ENCODE data around the gene TMEM212.
"Not testable (repeated sequence)": the region's sequence is repeated elsewhere in the genome, so short reads cannot be mapped to it uniquely, and the experiment has no call there.

The TMEM212 gene

DNA sequence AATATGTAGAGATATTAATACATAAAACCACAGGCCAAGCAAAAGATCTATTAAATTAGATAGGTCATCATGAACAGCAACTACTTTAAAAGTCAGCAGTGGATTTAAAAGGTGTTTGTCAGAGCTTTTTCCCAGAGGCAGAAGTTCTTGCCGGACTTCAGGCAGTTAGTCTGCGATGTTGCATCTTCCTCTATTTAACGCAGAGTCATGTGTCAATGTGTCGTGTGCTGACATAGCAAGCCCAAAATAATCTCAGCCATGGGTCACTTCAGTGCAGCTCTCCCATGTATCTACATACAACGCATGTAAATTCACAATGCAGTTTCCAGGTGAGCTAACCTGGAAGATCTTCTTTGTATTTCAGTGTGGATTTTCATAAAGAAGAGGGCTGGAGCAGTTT lies 8.0 kb upstream of the TMEM212 start:
- no peak for DNase-seq

DNA sequence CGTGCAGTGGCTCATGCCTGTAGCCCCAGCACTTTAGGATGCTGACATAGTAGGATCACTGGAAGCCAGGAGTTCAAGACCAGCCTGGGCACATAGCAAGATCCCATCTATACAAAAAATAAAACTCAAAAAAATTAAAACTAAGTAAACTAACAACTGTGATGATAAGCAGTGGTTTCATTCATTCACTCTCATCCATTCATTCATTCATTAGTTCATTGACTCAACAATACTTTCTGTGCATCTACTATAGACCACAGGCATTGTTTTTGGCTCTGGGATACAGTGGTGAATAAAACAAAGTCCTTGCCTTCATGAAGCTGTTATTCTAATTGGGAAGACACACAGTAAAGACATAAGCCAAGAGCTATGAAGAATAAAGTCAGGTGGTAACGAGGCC lies 7.5 kb upstream of the TMEM212 start:
- no peak for DNase-seq

DNA sequence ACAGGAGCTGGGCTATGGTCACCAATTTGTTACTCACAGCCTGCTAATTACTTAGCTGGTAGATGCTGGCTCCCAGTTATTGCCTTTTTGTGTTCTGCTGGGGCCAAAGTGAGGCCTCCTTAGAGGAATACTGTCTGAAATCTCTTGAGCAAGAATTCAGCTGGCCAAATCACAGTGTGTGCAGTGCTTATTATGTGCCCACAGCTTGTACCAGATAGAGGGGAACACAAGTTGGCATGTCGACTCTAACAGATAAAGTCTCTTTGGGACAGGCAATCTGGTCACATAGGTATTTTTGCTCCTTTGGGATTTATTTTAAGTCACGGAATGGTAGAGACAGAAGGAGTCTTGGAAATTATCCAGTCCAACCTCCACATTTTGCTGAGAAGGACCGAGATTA lies 6.3 kb upstream of the TMEM212 start:
- no peak for DNase-seq

DNA sequence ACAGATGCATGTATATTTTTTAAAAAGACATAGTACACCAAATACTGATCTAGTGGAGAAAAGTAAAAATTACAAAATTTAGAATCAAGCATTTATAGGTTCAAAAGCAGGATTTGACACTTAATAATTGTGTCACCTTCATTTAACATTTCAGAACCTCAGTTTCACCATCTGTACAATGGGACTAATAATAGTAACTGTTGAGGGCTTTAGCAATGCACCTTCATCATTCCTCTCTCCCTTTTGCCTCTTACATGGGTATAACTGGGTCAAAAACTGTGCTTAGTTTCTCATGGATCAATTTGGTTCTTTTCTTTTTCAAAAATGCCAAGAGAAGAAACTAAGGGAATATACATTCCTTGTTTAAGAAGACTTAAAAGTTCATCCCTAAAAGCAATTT lies 5.5 kb upstream of the TMEM212 start:
- no peak for DNase-seq

DNA sequence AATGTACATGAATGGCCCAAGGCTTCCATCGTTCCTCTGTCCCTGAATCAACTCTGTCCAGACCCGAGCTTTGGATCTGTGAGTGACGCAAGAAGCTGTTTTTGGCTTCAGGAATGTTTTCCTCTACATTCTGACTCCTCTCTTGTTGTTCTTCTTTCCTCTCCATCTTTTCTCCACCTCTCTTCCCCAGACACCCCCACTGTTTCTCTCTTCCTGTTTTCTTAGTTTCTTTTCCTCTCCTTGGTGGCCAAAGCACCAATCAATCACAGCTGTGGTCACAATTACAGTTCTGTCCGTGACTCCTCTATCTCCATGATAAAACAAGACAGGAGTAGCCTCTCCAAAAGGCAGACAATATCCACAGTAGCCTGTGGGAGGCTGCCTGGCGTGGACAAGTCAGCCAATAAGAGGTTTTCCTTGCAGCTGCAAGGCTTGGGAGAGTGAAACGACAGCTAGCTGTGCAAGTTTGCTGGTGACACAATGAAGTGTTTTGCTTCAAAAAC lies 4.9 kb upstream of the TMEM212 start:
- DNase-seq, result peak; percentile 59

DNA sequence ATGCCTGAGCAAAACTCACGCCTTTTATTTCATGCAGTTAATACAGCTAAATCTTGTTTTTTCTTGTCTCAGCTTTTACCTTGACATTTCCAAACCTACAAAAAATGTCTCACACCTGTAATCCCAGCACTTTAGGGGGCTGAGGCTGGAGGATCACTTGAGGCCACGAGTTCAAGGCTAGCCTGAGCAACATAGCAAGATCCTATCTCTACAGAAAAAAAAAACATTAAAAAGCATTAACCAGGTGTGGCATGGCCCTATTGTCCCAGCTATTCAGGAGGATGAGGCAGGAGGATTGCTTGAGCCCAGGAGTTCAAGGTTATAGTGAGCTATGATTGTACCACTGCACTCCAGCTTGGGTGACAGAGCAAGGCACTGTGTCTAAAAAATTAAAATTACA lies 3.9 kb upstream of the TMEM212 start:
- no peak for DNase-seq

DNA sequence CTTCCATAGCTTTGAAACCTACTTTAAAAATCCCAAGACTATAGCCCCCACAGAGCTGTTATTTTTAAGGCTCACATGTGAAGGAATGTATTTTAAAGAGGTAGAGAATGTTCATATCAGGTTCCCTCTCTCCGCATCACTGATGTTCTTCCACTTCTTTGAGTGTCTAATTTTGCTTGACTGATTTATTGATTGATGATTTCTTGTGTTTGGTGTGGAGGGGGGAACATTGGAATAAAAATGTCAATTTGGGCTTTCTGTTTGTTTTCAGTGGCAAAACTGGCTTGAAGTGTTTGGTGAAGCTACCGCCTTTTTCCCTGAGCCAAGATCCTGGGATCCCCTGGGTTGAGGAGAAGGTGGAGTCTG lies 2.7 kb upstream of the TMEM212 start:
- no peak for DNase-seq

DNA sequence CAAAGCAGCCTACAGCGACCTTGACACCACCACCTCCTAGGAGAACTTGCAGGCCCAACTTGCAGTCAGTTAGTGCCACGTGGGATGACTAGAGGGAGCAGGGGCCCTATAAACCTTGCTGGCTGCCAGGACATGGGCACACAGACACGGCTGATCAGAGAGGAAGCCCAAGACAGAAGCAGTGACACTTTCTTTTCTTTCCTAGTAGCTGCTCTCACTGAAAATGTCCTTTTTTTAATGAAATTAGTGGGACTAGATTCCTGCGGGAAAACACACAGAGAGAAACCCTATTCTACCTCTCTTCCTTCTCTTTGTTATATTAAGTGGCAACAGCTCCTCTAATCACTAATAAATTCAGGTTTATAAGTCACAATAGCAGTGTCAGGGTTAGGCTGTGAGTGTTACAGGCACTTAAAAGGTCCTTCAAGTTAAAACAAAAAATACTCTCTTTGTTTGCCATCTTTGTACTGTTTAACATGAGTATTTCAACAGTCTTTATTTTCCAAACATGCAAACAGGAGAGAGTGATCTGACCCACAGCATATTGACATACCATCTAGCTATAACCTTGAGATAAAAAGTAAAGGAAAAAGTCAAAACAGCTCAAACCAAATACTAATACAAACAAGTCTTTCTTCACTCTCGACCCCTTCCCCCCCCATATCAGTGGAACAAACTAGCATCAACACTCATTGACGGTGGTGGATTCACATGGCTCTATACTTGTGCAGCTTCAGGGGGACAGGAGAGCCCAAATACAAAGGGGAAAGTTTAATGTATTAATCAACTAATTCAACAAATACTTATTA lies 2.1 kb upstream of the TMEM212 start:
- no peak for DNase-seq

DNA sequence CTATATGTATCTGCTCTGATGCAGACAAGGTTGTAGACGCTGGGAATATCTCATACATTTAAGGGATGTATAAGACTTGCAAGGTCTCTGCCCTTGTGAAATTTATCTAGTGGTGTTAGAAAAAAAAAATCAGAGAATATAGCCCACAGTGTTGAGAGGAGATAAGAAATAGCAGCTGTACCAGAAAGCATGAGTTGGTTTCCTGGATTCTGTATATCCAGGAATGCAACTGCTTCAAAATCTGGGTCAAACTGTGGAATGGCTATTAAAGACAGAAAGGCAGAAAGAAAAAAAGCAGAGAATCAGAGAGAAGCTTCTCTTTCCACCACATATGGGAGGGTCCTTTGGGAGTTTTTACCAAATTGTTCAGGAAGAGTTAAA lies 1.5 kb upstream of the TMEM212 start:
- DNase-seq, result no peak

DNA sequence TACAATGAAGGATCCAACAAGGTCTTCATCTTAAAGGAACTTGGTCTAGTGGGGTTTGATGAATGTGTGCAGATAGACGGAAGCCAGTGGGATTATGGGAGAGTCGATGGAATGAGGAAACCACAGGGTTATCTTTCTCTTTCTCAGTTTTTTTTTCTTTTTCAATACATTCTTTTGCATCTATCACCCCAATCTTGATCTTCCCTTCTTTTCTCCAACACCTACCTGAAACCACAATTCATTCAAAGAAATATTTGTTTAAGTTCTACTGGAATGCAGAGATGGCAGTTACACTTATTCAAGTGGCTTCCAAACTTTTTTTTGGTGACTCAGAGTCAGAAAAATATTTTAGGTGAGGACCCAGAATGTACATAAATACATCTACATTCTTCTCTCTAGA lies 1.7 kb downstream of the TMEM212 start:
- no peak for DNase-seq

DNA sequence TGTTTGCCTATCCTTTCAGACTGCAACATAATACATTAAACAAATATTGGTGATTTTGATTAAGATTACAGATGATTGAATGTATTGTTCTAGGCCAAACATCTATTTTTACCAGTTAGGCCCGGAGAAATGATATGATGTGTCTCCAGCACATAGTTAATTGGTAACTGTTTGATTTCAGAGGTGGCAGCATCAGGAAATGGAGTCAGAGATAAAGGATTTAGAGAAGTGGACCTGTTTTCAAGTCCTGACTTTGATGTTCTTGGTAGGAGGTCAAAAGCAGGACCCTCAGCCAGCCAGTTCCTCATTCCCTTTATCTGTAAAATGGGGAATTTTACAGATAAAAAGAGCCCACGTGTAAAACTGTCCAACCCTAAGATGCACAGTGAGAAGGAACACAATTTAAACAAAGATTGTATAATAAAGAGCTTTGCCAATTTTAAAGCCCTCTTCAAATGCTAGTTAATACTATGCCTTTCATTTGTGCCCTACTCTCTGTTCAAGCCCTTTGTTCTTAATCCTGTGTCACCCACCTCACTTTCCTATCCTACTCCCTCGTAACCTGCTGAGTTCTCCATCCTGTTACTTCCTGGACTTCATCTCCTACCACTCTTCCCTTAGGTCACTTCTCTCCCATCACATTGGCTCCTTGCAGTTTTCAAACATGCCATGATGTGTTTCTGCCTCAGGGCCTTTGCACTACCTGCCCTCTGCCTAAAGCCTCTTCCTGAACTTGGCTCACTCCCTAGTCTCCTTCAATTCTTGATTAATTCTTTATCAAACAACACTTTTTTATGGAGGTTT lies 2.5 kb downstream of the TMEM212 start:
- DNase-seq, result no peak

DNA sequence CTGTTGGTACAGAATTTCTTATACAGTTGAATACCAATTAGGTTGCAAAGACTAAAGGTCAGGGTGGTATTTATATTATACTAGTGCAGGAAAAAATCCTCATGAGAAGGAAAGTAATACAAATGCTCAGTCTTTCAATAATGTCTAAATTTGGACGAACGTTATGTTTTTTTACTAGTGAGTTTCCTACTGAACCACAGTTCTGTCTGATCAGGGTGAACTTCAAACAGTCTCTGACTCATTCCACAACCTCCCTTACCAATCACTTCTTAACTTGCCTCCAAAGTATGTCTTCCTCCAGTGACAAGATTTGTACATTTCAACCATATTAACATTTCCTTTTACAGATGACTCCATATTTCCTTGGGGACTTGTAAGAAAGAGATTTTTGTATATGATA lies 3.4 kb downstream of the TMEM212 start:
- no peak for DNase-seq

DNA sequence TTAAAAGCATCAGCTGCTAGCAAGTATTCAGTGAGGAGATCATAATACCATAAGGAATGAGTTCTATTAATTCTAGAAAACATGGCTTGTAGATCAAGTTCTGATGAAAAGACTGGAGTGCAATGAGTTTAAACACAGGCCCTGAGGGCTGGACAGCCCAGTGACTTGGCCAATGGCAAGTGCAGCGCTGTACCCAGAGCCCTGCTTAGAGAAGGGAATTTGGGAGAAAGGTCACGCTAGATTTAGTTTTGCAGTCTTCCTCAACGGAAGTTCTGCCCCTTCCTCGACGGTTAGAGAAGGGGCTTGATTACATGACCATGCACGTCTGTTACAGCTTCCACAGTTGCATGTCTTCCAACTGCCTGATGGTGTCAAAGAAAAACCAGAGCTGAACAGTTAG lies 4.0 kb downstream of the TMEM212 start:
- DNase-seq, result no peak

DNA sequence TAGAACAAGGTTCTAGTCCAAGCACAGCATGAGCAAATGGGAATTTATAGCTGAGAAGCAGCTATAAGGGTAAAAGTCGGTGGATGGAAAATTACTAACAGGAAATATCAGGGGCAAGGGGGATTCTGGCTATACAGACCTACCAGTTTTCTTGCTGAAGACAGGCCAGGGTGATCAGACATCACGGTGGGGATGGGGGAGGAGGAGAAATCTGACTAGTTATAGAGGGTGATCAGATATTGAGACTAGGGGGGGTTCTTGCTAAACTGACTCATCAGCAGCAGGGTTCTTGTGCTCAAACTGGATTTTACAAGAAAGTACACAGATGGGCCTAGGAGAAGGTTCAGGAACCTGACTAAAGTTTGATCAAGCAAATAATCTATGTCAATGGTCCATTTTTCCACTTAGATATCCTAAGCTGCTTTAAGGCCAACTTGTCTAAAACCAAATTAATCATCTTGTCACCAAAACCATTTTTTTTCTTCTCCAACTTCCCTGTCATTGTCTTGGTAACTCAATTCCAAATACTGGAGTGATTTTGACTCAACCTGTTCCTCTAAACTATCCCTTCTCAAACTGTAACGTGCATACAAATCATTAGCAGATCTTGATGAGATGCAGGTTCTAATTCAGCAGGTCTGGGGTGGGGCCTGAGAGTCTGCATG lies 4.6 kb downstream of the TMEM212 start:
- no peak for DNase-seq

DNA sequence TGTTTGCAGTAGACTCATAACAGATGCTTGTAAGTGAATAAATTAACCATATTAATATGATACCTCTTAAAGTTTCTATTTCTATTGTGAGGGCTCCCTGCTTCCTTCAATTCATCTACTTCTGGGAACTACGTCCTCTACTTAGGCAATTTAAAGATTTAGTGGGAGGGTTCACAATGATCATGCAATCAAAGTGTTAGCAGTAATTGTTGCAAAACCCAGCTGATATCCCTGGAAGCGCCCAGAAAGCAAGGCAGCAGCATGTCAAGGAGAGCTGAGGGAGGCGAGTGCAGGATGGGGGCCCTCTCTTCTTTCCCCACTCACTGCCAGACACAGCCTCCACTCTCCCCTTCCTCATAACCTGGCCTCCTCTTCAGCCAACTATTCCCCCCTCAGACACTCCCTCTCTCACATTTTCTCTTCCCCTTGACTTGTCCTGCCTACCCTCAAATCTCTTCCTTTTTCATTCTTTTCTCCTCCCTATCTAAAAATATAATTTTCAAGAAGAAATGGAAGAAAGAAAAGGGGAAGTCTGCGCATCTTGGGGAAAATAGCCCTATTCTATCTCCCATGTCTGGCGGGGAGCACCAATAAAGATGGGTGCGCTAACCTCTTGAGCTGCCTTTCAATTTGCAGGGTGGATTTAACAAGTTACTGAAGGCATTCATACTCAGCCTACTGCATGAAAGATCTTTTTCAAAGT lies 6.6 kb downstream of the TMEM212 start:
- DNase-seq, result no peak

DNA sequence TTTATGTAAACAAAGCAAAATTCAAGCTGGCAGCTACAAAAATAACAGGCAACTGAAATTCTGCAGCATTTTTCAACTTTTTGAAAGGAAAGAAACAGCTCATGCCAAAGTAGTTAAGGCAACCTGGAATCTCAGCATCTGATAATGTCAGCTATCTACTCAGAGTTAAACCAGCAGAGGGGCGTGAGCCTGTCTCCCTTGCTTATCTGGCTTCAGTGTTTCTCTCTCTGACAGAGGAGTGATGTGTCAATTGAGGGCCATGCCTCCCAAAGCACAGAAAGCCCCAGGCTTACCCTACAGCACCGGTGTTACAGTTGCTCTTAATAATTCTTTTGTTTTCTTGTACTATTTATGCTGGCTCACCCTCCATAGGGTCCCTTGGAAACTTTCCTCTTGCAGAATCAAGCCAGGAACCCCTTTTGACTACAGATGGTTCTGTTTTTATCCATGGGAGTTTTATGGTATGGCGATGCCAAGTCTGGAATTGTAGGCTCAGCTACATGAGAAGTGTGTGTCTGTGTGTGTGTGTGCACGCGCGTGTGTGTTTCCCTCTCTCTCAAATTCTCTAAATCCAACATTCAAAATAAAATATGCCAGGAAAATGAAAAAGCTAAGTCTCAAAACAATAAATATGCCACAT lies 7.3 kb downstream of the TMEM212 start:
- DNase-seq, result no peak

DNA sequence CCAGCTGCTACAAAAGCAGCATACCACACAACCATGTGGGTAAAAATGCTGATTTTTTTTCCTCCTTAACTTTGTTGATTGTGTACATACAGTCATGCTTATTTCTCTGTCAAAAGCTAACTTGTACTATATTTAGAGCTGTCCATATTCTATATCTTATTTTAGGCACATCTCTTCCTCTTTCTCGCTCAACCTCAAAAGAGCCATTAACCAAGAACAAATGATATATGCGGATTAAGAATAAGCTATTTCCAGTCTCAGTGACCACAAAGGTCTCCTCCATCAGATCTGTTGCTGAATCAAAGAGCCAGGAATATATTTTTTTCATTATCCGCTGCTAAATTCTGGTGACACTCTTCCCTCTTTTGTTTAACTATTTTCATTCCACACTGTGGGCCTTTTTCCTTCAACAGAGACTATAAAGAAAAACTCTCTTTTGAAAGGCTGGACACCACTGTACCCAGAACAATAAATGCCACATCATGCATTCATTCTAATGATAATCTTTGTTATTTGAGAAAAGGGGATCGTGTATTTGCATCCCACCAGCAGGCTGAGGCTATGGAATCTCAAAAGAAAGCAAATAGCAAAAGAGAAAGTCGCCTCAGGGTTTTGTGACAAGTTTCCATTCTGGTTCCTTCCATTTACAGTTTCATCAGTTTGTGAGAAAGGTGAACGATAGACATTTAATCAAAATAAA lies 8.0 kb downstream of the TMEM212 start:
- DNase-seq, result no peak

DNA sequence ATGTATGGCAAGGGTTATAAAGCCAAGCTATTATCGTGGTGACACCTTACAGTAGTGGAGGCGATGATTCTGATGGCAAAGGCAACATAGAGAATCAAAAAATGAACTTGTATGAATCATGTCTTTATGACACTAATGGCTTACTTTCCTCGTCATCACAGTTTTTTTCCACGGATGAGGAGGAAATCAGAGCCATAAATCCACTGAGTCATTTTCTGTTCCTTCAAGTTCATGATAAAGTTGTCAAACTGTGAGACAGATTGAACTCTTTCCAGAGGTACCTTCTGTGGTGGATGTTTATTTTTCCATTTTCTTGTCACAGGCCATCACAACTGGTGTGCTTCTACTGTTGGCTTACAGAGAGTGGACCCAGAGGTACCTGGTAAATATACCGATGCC lies 8.5 kb downstream of the TMEM212 start:
- peak; percentile 29 for DNase-seq

DNA sequence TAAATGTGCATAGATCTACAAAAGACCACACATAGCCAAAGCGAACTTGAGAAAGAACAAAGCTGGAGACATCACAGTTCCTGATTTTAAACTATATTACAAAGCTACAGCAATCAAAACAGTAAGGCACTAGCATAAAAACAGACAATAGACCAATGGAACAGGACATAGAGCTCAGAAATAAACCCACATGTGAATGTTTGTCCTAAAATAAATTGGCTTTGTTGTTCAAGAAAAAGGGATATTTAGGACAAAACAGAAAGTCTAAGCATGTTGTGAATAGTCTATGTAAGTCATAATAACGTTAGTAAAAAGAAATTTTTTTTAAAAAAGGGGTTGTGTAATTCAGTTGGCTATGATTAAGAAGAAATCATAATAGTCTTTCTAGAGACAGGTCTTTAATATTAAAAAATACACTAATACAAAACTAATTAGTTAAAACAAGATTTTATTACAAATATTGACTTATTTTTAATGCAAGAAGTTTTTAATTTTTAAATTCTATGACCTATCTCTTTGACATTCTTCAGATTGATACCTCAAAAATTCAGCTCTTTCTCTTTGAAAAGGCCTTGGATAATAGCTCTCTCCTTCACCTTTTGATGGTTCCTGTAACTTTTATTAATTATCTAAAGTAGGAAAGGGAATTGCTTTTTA lies 11.6 kb downstream of the TMEM212 start:
- DNase-seq, result no peak

DNA sequence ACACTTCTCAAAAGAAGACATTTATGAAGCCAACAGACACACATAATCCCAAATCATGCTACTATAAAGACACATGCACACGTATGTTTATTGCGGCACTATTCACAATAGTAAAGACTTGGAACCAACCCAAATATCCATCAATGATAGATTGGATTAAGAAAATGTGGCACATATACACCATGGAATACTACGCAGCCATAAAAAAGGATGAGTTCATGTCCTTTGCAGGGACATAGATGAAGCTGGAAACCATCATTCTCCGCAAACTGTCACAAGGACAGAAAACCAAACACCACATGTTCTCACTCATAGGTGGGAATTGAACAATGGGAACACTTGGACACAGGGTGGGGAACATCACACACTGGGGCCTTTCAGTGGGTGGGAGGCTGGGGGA lies 15.6 kb downstream of the TMEM212 start:
- not testable (repeated sequence) for DNase-seq

DNA sequence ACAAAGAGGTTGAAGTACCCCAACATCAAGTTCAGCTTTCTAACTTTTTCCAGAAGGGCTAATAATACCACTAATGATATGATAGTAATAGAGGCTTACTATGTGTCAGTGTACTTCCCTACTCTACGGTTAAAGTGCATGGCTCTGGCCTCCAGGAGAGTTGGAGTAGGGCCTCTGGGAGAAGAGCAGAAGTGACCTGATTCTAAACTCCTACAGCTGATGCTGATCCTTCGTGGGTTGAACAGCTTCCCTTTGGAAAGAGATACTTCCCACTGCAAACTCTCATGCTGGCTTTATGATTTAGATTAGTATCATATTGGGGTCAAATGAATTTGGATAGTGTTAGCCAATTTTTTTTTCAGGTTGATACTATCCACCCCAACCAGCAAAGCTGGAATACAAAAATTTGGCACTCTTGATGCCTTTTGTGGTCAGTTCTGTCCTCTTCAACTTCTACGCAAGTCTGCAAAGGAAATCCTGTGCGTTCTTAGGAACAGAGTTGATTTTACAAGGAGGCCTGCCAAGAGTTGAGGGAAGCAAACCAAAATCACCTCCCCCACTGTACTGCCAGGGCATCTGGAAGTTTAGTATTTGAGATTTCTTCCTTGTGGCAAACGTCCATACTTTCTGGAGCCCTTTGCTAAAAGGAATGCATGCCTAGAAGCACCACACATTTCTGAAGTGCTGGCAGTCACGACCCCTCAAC lies 17.8 kb downstream of the TMEM212 start:
- DNase-seq, result no peak
